ENCODE results near the gene ZNF436. TPM values are rescaled to one million over a fixed set of nuclear protein-coding genes. Genes with fewer than 3 reads are reported as not detected.

Gene ZNF436
- total and polyA plus RNA-seq, 2 of the 13 experiments (the other 11 are each of a cell fraction or from before 2014, with no cell fraction given), result 4.3 to 9.9 TPM

DNA sequence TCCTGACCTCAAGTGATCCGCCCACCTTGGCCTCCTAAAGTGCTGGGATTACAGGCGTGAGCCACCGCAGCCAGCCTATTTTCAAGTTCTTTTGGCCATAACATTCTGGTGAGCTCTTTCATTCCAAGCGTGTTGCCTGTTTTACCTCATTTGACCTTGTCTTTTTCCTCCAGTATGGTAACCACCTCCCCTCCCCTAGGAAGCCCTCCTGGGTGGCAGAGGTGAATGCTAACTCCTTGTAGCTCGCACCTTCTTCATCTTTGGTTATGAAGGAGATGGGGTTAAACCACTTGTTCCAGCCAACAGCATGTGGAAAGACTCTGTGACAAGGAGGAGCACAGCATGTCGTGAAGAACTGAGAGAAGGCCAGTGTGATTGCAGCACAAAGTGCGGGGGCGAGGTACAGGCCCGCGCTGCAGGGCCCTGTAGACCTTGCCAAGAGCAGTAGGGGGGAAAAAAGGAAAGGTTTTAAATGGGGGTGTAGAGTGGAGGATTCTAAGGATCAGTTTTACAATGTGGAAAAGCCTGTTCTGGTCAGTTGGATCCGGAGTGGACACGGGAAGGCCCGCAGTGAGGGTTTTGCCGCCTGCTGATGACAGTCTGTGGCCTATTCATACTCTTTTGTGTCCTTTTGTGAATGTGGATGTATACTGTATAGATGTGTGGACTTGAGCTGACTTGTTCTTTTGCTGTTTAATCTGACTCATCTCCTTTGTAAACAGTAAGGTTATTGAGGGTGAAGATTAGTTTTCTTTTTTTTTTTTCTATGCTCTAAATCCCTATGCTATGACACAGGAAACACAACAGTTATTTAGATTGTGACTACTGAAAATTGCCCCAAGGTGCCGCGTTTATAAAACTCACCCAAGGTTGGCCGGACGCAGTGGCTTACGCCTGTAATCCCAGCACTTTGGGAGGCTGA lies 7.5 kb upstream of the ZNF436 start (continued):
- no peak for TF ChIP-seq TARDBP (CRISPR knock-in tag; IDR thresholded peaks at IDR 0.05)
- no peak for TF ChIP-seq ZFAT (CRISPR knock-in tag; conservative IDR thresholded peaks at IDR 0.05)
- no peak for TF ChIP-seq CENPX (CRISPR knock-in tag; IDR thresholded peaks at IDR 0.05)
- TF ChIP-seq, protein P1, sequence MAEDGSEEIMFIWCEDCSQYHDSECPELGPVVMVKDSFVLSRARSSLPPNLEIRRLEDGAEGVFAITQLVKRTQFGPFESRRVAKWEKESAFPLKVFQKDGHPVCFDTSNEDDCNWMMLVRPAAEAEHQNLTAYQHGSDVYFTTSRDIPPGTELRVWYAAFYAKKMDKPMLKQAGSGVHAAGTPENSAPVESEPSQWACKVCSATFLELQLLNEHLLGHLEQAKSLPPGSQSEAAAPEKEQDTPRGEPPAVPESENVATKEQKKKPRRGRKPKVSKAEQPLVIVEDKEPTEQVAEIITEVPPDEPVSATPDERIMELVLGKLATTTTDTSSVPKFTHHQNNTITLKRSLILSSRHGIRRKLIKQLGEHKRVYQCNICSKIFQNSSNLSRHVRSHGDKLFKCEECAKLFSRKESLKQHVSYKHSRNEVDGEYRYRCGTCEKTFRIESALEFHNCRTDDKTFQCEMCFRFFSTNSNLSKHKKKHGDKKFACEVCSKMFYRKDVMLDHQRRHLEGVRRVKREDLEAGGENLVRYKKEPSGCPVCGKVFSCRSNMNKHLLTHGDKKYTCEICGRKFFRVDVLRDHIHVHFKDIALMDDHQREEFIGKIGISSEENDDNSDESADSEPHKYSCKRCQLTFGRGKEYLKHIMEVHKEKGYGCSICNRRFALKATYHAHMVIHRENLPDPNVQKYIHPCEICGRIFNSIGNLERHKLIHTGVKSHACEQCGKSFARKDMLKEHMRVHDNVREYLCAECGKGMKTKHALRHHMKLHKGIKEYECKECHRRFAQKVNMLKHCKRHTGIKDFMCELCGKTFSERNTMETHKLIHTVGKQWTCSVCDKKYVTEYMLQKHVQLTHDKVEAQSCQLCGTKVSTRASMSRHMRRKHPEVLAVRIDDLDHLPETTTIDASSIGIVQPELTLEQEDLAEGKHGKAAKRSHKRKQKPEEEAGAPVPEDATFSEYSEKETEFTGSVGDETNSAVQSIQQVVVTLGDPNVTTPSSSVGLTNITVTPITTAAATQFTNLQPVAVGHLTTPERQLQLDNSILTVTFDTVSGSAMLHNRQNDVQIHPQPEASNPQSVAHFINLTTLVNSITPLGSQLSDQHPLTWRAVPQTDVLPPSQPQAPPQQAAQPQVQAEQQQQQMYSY (CRISPR knock-in tag; IDR thresholded peaks at IDR 0.05), result no peak
- no peak for TF ChIP-seq KDM2A (CRISPR knock-in tag; IDR thresholded peaks at IDR 0.05; ENCODE audit: borderline replicate concordance, low read depth)
- no peak for TF ChIP-seq WIZ (CRISPR knock-in tag; IDR thresholded peaks at IDR 0.05)
- TF ChIP-seq ZNF160 (CRISPR knock-in tag; IDR thresholded peaks at IDR 0.05), result no peak
- TF ChIP-seq, protein P2, sequence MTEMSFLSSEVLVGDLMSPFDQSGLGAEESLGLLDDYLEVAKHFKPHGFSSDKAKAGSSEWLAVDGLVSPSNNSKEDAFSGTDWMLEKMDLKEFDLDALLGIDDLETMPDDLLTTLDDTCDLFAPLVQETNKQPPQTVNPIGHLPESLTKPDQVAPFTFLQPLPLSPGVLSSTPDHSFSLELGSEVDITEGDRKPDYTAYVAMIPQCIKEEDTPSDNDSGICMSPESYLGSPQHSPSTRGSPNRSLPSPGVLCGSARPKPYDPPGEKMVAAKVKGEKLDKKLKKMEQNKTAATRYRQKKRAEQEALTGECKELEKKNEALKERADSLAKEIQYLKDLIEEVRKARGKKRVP (CRISPR knock-in tag; IDR thresholded peaks at IDR 0.05), result no peak
- TF ChIP-seq, protein P3, sequence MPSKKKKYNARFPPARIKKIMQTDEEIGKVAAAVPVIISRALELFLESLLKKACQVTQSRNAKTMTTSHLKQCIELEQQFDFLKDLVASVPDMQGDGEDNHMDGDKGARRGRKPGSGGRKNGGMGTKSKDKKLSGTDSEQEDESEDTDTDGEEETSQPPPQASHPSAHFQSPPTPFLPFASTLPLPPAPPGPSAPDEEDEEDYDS (CRISPR knock-in tag; IDR thresholded peaks at IDR 0.05), result no peak
- TF ChIP-seq, protein P4, sequence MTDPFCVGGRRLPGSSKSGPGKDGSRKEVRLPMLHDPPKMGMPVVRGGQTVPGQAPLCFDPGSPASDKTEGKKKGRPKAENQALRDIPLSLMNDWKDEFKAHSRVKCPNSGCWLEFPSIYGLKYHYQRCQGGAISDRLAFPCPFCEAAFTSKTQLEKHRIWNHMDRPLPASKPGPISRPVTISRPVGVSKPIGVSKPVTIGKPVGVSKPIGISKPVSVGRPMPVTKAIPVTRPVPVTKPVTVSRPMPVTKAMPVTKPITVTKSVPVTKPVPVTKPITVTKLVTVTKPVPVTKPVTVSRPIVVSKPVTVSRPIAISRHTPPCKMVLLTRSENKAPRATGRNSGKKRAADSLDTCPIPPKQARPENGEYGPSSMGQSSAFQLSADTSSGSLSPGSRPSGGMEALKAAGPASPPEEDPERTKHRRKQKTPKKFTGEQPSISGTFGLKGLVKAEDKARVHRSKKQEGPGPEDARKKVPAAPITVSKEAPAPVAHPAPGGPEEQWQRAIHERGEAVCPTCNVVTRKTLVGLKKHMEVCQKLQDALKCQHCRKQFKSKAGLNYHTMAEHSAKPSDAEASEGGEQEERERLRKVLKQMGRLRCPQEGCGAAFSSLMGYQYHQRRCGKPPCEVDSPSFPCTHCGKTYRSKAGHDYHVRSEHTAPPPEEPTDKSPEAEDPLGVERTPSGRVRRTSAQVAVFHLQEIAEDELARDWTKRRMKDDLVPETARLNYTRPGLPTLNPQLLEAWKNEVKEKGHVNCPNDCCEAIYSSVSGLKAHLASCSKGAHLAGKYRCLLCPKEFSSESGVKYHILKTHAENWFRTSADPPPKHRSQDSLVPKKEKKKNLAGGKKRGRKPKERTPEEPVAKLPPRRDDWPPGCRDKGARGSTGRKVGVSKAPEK (CRISPR knock-in tag; IDR thresholded peaks at IDR 0.05; ENCODE audit: borderline replicate concordance), result no peak
- TF ChIP-seq ZNF282 (IDR thresholded peaks at IDR 0.05; ENCODE audit: partially characterized antibody), result no peak
- TF ChIP-seq SIX1 (CRISPR knock-in tag; IDR thresholded peaks at IDR 0.05; ENCODE audit: borderline replicate concordance), result no peak
- TF ChIP-seq ZNF251 (CRISPR knock-in tag; IDR thresholded peaks at IDR 0.05), result no peak
- TF ChIP-seq ZC3H4 (CRISPR knock-in tag; IDR thresholded peaks at IDR 0.05; ENCODE audit: borderline replicate concordance), result 0 out of 2 replicates have a peak, but pooled peaks have one; percentile 47
- TF ChIP-seq STAG1 (CRISPR knock-in tag; IDR thresholded peaks at IDR 0.05), result no peak
- TF ChIP-seq ZNF34 (CRISPR knock-in tag; IDR thresholded peaks at IDR 0.05; ENCODE audit: borderline replicate concordance), result no peak
- TF ChIP-seq NR1H2 (CRISPR knock-in tag; IDR thresholded peaks at IDR 0.05; ENCODE audit: borderline replicate concordance, low read depth), result no peak

All from HepG2 (cell line).